Adrenal gland (tissue), 12 donors: Measurements from ENCODE around the gene FBXO3. TPM values are rescaled to one million over a fixed set of nuclear protein-coding genes. Genes with fewer than 3 reads are reported as not detected.

Experiments used
- DNase-seq, 7 donors: peaks; one replicate each; pipeline ENCODE4 v3.0.0-alpha.2; 2019 to 2020
- H3K27ac ChIP-seq, 5 donors: fragments of 200-600 bp; sonication (generic) in 4 of 5; 1 replicate in 3 of 5; 2 replicates in 2 of 5; pipeline versions ENCODE4 v1.5.1 to v1.8.0; 2016 to 2020; ENCODE audit warnings: mild to moderate bottlenecking in 1 of 5
- H3K27me3 ChIP-seq: fragments of 200-600 bp; 2 replicates; pipeline ENCODE4 v1.8.0; 2021
- H3K36me3 ChIP-seq, 2 donors: fragments of 200-600 bp; replicated peaks in 1 of 2; 1 replicate in 1 of 2; 2 replicates in 1 of 2; pipeline versions ENCODE4 v1.5.1 to v1.8.0; 2018 to 2022
- H3K4me1 ChIP-seq, 2 donors: fragments of 200-600 bp; replicated peaks in 1 of 2; 1 replicate in 1 of 2; 2 replicates in 1 of 2; pipeline versions ENCODE4 v1.5.1 to v1.8.0; 2018 to 2021
- H3K4me3 ChIP-seq, 4 donors: fragments of 200-600 bp; sonication (generic) in 3 of 4; one replicate each; pipeline ENCODE4 v1.5.1; 2016 to 2018
- H3K9me3 ChIP-seq, 3 donors: fragments of 200-600 bp; sonication (generic) in 1 of 3; replicated peaks in 1 of 3; 1 replicate in 2 of 3; 2 replicates in 1 of 3; pipeline versions ENCODE4 v1.5.1 to v1.8.0; 2016 to 2021
- POLR2A ChIP-seq, 2 donors: fragments of 450-650 bp; IDR thresholded peaks; one replicate each; pipeline ENCODE4 v1.6.1; 2017; ENCODE audit warnings: antibody characterized with exemption in 2 of 2, mild to moderate bottlenecking in 2 of 2, moderate library complexity in 1 of 2
- WGBS, 4 donors: extraction: QIAGEN DNeasy Blood & Tissue Kit in 2 of 4; methylation state at CpG; one replicate each; pipeline versions ENCODE4 v1.1.5 to v1.1.7; 2013 to 2017; 5-methylcytosine and 5-hydroxymethylcytosine counted together
- intact Hi-C, 2 donors: fragments of 100-400 bp; cut with DNase I; formaldehyde crosslinking; loops; one replicate each; pipeline versions ENCODE4 v1.14.1 to v1.15.0; 2022 to 2023
- polyA plus RNA-seq, 3 donors: library from polyadenylated mRNA; stranded (reverse); fragments of 200-250 nt in 2 of 3; fragments of 350-450 nt in 1 of 3; fragmentation: Illumina TruSeq in 1 of 3; extraction: RNeasy Lipid Tissue Mini Kit (QIAGEN cat#74804) in 1 of 3; gene quantifications; one replicate each; pipeline ENCODE4 v1.2.3, GENCODE V29; 2013 to 2014
- total RNA-seq, 9 donors: library from RNA; depleted of rRNA in 4 of 9; stranded (reverse); fragments of >200 nt in 4 of 9; fragments of 120-200 nt in 1 of 9; fragmentation: NEBNext Ultra II Directional in 1 of 9; extraction: Animal tissue kit (Norgen Biotek cat#: 25700) in 1 of 9; gene quantifications; one replicate each; pipeline versions ENCODE4 v1.1.0 to v1.2.4, GENCODE V29; 2013 to 2023
- TF ChIP-seq, protein P1 (sequence below), 6 experiments: fragments of 450-650 bp in 4 of 6; fragments of 200-600 bp in 2 of 6; sonication (generic) in 1 of 6; IDR thresholded peaks; 1 replicate in 5 of 6; 2 replicates in 1 of 6; pipeline versions ENCODE4 v1.5.1 to v1.8.0; 2016 to 2021; ENCODE audit warnings: antibody characterized with exemption in 6 of 6, mild to moderate bottlenecking in 2 of 6, moderate library complexity in 1 of 6
- donor health status: healthy with polysubstance abuse.
- donor health status: Bipolar disorder and iron deficiency.
- donor health status: DM: yes; HTN: yes; CAD: no.
- donor health status: DM: no; HTN: no; CAD: no.
- donor health status: DM: no; HTN: no; CAD: no.
- donor health status: DM: yes; HTN: yes; CAD: no.

The FBXO3 gene
- total and polyA plus RNA-seq, 12 donors, result 20.7 to 59.2 (median 39.3) TPM

GRCh38 chr11:33704240-33705002 is 69.9 kb downstream of the FBXO3 start:
- H3K9me3 ChIP-seq, result no peaks in the 10 kb centered on the region
- peaks cover 15 to 42% of the 10 kb centered on the region in 2 donors for H3K4me1 ChIP-seq
- peaks cover 0 to 11% of the 10 kb centered on the region in 2 donors for H3K36me3 ChIP-seq
- WGBS, 4 donors, result 51 to 62% (median 56%) methylated on average over 7 of the region's 7 CpGs
- peak in 2 of 7 donors; percentile 21 to 35 for DNase-seq
- TF ChIP-seq POLR2A (IDR thresholded peaks at IDR 0.05), result no peak
- TF ChIP-seq, protein P1, sequence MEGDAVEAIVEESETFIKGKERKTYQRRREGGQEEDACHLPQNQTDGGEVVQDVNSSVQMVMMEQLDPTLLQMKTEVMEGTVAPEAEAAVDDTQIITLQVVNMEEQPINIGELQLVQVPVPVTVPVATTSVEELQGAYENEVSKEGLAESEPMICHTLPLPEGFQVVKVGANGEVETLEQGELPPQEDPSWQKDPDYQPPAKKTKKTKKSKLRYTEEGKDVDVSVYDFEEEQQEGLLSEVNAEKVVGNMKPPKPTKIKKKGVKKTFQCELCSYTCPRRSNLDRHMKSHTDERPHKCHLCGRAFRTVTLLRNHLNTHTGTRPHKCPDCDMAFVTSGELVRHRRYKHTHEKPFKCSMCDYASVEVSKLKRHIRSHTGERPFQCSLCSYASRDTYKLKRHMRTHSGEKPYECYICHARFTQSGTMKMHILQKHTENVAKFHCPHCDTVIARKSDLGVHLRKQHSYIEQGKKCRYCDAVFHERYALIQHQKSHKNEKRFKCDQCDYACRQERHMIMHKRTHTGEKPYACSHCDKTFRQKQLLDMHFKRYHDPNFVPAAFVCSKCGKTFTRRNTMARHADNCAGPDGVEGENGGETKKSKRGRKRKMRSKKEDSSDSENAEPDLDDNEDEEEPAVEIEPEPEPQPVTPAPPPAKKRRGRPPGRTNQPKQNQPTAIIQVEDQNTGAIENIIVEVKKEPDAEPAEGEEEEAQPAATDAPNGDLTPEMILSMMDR (IDR thresholded peaks at IDR 0.05), result peak in 1 of 6 experiments; percentile 12
- no peaks in the 10 kb centered on the region for H3K27me3 ChIP-seq
- peak overlapping the region in 3 of 5 donors; percentile 7 to 72 (median 40) for H3K27ac ChIP-seq
- intact Hi-C loops, result no loop called here
- no peak overlapping the region for H3K4me3 ChIP-seq

DNA sequence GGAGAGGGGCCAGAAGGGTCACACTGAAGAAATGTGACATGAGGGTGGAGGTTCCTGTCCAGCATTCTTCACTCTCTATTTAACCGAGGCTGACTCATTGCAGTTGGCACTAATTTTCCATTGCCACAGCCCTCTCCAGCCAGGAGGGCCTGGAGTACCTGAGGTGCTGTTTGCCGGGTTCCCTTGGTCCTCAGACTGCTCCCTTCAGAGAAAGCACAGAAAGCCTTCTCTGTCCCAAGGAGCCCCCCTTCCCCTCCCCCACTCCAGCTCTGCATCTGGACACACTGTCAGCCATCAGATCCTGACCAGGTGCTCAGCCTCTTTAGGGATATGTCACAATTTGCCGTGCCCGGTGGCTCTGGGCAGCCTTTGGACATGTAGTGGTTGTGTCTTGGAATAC is 70.5 kb downstream of the FBXO3 start:
- Histone ChIP-seq H3K27ac (peak overlapping the region in 3 of 5 donors; percentile 7 to 72 (median 40)), H3K4me1 (peaks cover 15 to 45% of the 10 kb centered on the region in 2 donors), H3K36me3 (peaks cover 0 to 5% of the 10 kb centered on the region in 2 donors), H3K9me3 (no peaks in the 10 kb centered on the region), H3K27me3 (no peaks in the 10 kb centered on the region), H3K4me3 (no peak overlapping the region)
- intact Hi-C loops, result no loop called here
- DNase-seq, result peak in 6 of 7 donors; percentile 45 to 75 (median 62)
- TF ChIP-seq POLR2A (IDR thresholded peaks at IDR 0.05), result no peak
- TF ChIP-seq, protein P1 (IDR thresholded peaks at IDR 0.05), result no peak
- WGBS, 4 donors, result 52 to 72% (median 61%) methylated on average over 3 to 4 of the region's 4 CpGs

GRCh38 chr11:33703234-33703633 is 71.1 kb downstream of the FBXO3 start:
- TF ChIP-seq, protein P1 (IDR thresholded peaks at IDR 0.05), result no peak
- TF ChIP-seq POLR2A (IDR thresholded peaks at IDR 0.05), result no peak
- no peak for DNase-seq
- peak overlapping the region in 1 of 5 donors; percentile 71 for H3K27ac ChIP-seq
- H3K4me1 ChIP-seq, result peaks cover 15 to 45% of the 10 kb centered on the region in 2 donors
- no peaks in the 10 kb centered on the region for H3K36me3 ChIP-seq
- intact Hi-C loops, result no loop called here
- no peak overlapping the region for H3K4me3 ChIP-seq
- 68 to 81% (median 75%) methylated on average over 5 of the region's 5 CpGs for WGBS, 4 donors
- H3K9me3 ChIP-seq, result no peaks in the 10 kb centered on the region
- H3K27me3 ChIP-seq, result no peaks in the 10 kb centered on the region

DNA sequence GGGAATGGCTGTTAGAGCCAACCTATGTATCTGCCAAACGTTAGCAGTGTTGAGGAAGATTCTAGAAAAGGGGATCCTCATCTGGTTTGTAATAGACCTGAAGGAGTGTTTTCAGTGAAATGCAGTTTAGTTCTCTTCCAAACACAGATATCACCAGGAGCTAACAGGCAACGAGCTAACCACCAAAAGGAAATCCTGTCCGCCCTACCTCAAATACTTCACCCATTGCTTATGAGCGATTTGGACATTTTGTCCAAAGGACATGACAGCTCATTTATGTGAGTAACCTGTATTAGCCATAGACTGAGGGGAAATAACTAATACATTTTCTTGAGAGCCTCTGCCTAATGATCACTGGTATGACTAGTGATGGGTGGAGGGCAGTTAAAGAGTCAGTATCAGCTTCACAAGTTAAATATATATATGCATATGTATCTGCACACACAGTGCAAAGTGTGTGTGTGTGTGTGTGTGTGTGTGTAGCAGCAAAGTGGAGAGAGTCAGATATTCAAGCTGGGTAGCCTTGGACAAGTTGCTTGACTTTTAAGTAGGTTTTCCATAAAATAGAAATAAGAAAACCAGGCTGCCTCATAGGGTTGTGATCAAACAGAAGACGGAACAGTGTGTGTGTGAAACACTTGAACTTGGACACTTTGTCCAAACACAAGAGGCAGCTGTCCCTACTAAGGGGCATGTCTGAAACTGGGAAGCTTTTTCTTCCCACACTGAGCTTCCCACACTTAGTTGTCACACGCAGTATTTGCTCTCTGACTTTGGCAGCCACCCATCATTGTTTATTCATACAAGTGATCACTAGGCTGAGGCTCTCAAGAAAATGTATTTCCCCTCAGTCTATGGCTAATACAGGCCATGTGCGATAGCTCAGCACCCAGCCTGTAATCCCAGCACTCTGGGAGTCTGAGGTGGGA is 72.8 kb downstream of the FBXO3 start:
- intact Hi-C loops, result no loop called here
- Histone ChIP-seq H3K27ac (peak overlapping the region; percentile 43 to 81 (median 54)), H3K9me3 (no peaks in the 10 kb centered on the region), H3K36me3 (no peaks in the 10 kb centered on the region), H3K27me3 (no peaks in the 10 kb centered on the region), H3K4me1 (peaks cover 15 to 38% of the 10 kb centered on the region in 2 donors), H3K4me3 (peak overlapping the region in 2 of 4 donors; percentile 45 to 47)
- peak in 2 of 7 donors; percentile 16 to 39 for DNase-seq
- 28 to 40% (median 31%) methylated on average over 7 of the region's 7 CpGs for WGBS, 4 donors
- TF ChIP-seq, protein P1 (IDR thresholded peaks at IDR 0.05), result no peak
- TF ChIP-seq POLR2A (IDR thresholded peaks at IDR 0.05), result no peak
